BLaER1 treated with 17β-estradiol and CSF1 and Interleukin-3, amounts not matched to agents 10 nM and 100 nM (cell line): ENCODE results near the gene NTHL1.

Experiments
- H3K27ac ChIP-seq, 11 experiments: shearing (Covaris generic); formaldehyde crosslinking; 2 replicates each; pipeline ENCODE4 v1.8.1; 2022
- H3K27me3 ChIP-seq, 11 experiments: shearing (Covaris generic); formaldehyde crosslinking; 2 replicates each; pipeline ENCODE4 v1.8.1; 2022
- H3K36me3 ChIP-seq, 11 experiments: shearing (Covaris generic); formaldehyde crosslinking; 2 replicates each; pipeline ENCODE4 v1.8.1; 2022
- H3K4me1 ChIP-seq, 10 experiments: shearing (Covaris generic); formaldehyde crosslinking; 2 replicates each; pipeline ENCODE4 v1.8.1; 2022
- H3K4me2 ChIP-seq, 11 experiments: shearing (Covaris generic); formaldehyde crosslinking; 2 replicates each; pipeline ENCODE4 v1.8.1; 2022
- H3K4me3 ChIP-seq, 10 experiments: shearing (Covaris generic); formaldehyde crosslinking; 2 replicates each; pipeline ENCODE4 v1.8.1; 2022
- H3K9ac ChIP-seq, 11 experiments: shearing (Covaris generic); formaldehyde crosslinking; 2 replicates each; pipeline ENCODE4 v1.8.1; 2022
- H3K9me3 ChIP-seq, 11 experiments: shearing (Covaris generic); formaldehyde crosslinking; replicated peaks in 1 of 11; 2 replicates each; pipeline ENCODE4 v1.8.1; 2022
- H4K20me1 ChIP-seq, 11 experiments: shearing (Covaris generic); formaldehyde crosslinking; 2 replicates each; pipeline ENCODE4 v1.8.1; 2022
- Cebpa-rat ChIP-seq, 11 experiments: shearing (Covaris generic); IDR thresholded peaks; 2 replicates each; pipeline ENCODE4 v1.8.1; 2022

Gene NTHL1

GRCh38 chr16:2047330-2048115 lies at the start of gene NTHL1, which contains the start of gene TSC2:
Gene NTHL1, minus strand, starts transcription at chr16:2047834. Its CDS starts 11 bp downstream, at chr16:2047823.
Gene TSC2, plus strand, starts transcription at chr16:2047985. Its CDS starts 631 bp downstream, at chr16:2048616.
- H3K9me3 ChIP-seq: no peaks in the 10 kb centered on the region
- H3K27me3 ChIP-seq: no peaks in the 10 kb centered on the region
- peak within 1 kb of the TSS; percentile 21 to 80 (median 66); a peak in 20 of 22 replicates for H3K27ac ChIP-seq
- H3K4me3 ChIP-seq: peak within 1 kb of the TSS; percentile 75 to 99 (median 93)
- H3K36me3 ChIP-seq: peaks cover 23 to 36% (median 27%) of the 10 kb centered on the region in 11 experiments
- H3K4me2 ChIP-seq: peak within 1 kb of the TSS; percentile 90 to 99 (median 98)
- peaks cover 46 to 59% (median 56%) of the 10 kb centered on the region in 10 experiments for H3K4me1 ChIP-seq
- H4K20me1 ChIP-seq: peaks cover 0 to 22% (median 0%) of the 10 kb centered on the region in 11 experiments; a peak in 4 of 22 replicates
- TF ChIP-seq Cebpa-rat (IDR thresholded peaks at IDR 0.05): no peak
- peak within 1 kb of the TSS; percentile 76 to 90 (median 83) for H3K9ac ChIP-seq

- TF ChIP-seq Cebpa-rat (IDR thresholded peaks at IDR 0.05): no peak
- peaks cover 0 to 55% (median 8%) of the 10 kb centered on the region in 11 experiments; a peak in 9 of 22 replicates for H4K20me1 ChIP-seq
- H3K4me3 ChIP-seq: no peak overlapping the region
- no peaks in the 10 kb centered on the region; a peak in 1 of 22 replicates for H3K27me3 ChIP-seq
- H3K4me1 ChIP-seq: no peaks in the 10 kb centered on the region
- H3K9ac ChIP-seq: no peak overlapping the region; a peak in 1 of 22 replicates
- no peak overlapping the region for H3K4me2 ChIP-seq
- no peak overlapping the region; a peak in 1 of 22 replicates for H3K27ac ChIP-seq
- H3K36me3 ChIP-seq: peaks cover 44 to 90% (median 83%) of the 10 kb centered on the region in 11 experiments
- H3K9me3 ChIP-seq: no peaks in the 10 kb centered on the region
These were observed 49.4 kb upstream of the NTHL1 start for GRCh38 chr16:2096853-2097595.

GRCh38 chr16:2095918-2096582 lies 48.4 kb upstream of the NTHL1 start:
- peaks cover 52 to 91% (median 85%) of the 10 kb centered on the region in 11 experiments for H3K36me3 ChIP-seq
- H3K27ac ChIP-seq: no peak overlapping the region

GRCh38 chr16:2095315-2095853 lies 47.8 kb upstream of the NTHL1 start:
- H3K9me3 ChIP-seq: no peaks in the 10 kb centered on the region
- no peak overlapping the region for H3K4me2 ChIP-seq
- no peak overlapping the region for H3K9ac ChIP-seq
- no peak overlapping the region for H3K4me3 ChIP-seq
- peaks cover 54 to 90% (median 85%) of the 10 kb centered on the region in 11 experiments for H3K36me3 ChIP-seq
- H4K20me1 ChIP-seq: peaks cover 0 to 68% (median 15%) of the 10 kb centered on the region in 11 experiments; a peak in 11 of 22 replicates
- no peak for TF ChIP-seq Cebpa-rat (IDR thresholded peaks at IDR 0.05)
- H3K27ac ChIP-seq: no peak overlapping the region
- H3K4me1 ChIP-seq: no peaks in the 10 kb centered on the region
- H3K27me3 ChIP-seq: no peaks in the 10 kb centered on the region; a peak in 1 of 22 replicates

More at GRCh38 chr16:2095918-2096582, 48.4 kb upstream of the NTHL1 start:
- no peaks in the 10 kb centered on the region for H3K4me1 ChIP-seq
- H3K4me2 ChIP-seq: no peak overlapping the region
- no peak overlapping the region for H3K4me3 ChIP-seq
- TF ChIP-seq Cebpa-rat (IDR thresholded peaks at IDR 0.05): no peak
- no peak overlapping the region for H3K9ac ChIP-seq
- H3K9me3 ChIP-seq: no peaks in the 10 kb centered on the region
- peaks cover 0 to 63% (median 12%) of the 10 kb centered on the region in 11 experiments; a peak in 9 of 22 replicates for H4K20me1 ChIP-seq
- H3K27me3 ChIP-seq: no peaks in the 10 kb centered on the region; a peak in 1 of 22 replicates

GRCh38 chr16:2093793-2094192 lies 46.2 kb upstream of the NTHL1 start:
- TF ChIP-seq Cebpa-rat (IDR thresholded peaks at IDR 0.05): no peak
- H3K27me3 ChIP-seq: no peaks in the 10 kb centered on the region; a peak in 1 of 22 replicates
- no peaks in the 10 kb centered on the region for H3K9me3 ChIP-seq
- H3K9ac ChIP-seq: no peak overlapping the region
- H3K4me2 ChIP-seq: no peak overlapping the region
- peaks cover 0 to 2% (median 0%) of the 10 kb centered on the region in 10 experiments; a peak in 1 of 20 replicates for H3K4me1 ChIP-seq
- no peak overlapping the region for H3K4me3 ChIP-seq
- peaks cover 70 to 90% (median 86%) of the 10 kb centered on the region in 11 experiments for H3K36me3 ChIP-seq
- H4K20me1 ChIP-seq: peaks cover 0 to 84% (median 31%) of the 10 kb centered on the region in 11 experiments; a peak in 15 of 22 replicates
- H3K27ac ChIP-seq: no peak overlapping the region

GRCh38 chr16:2092866-2093265 lies 45.2 kb upstream of the NTHL1 start:
- no peak overlapping the region for H3K27ac ChIP-seq
- H3K4me1 ChIP-seq: peaks cover 0 to 11% (median 4%) of the 10 kb centered on the region in 10 experiments; a peak in 14 of 20 replicates
- TF ChIP-seq Cebpa-rat (IDR thresholded peaks at IDR 0.05): no peak
- peaks cover 6 to 94% (median 41%) of the 10 kb centered on the region in 11 experiments; a peak in 19 of 22 replicates for H4K20me1 ChIP-seq
- no peak overlapping the region for H3K4me3 ChIP-seq
- no peaks in the 10 kb centered on the region; a peak in 1 of 22 replicates for H3K27me3 ChIP-seq
- H3K9ac ChIP-seq: no peak overlapping the region
- no peak overlapping the region for H3K4me2 ChIP-seq
- H3K9me3 ChIP-seq: no peaks in the 10 kb centered on the region
- H3K36me3 ChIP-seq: peaks cover 79 to 97% (median 95%) of the 10 kb centered on the region in 11 experiments

GRCh38 chr16:2092256-2092620 lies 44.6 kb upstream of the NTHL1 start:
- Histone ChIP-seq H3K9me3 (no peaks in the 10 kb centered on the region), H3K36me3 (peaks cover 80 to 97% (median 96%) of the 10 kb centered on the region in 11 experiments), H3K27me3 (no peaks in the 10 kb centered on the region; a peak in 1 of 22 replicates), H3K9ac (no peak overlapping the region), H4K20me1 (peaks cover 9 to 94% (median 47%) of the 10 kb centered on the region in 11 experiments; a peak in 20 of 22 replicates), H3K4me3 (no peak overlapping the region), H3K27ac (no peak overlapping the region), H3K4me2 (no peak overlapping the region), H3K4me1 (peaks cover under 1 to 17% (median 10%) of the 10 kb centered on the region in 10 experiments)
- TF ChIP-seq Cebpa-rat (IDR thresholded peaks at IDR 0.05): no peak

GRCh38 chr16:2091547-2092255 lies 44.1 kb upstream of the NTHL1 start:
- H3K27me3 ChIP-seq: no peaks in the 10 kb centered on the region; a peak in 1 of 22 replicates
- H3K36me3 ChIP-seq: peaks cover 78 to 97% (median 93%) of the 10 kb centered on the region in 11 experiments
- H3K4me2 ChIP-seq: no peak overlapping the region
- no peak overlapping the region for H3K27ac ChIP-seq
- H3K4me3 ChIP-seq: no peak overlapping the region
- H3K9me3 ChIP-seq: no peaks in the 10 kb centered on the region
- no peak for TF ChIP-seq Cebpa-rat (IDR thresholded peaks at IDR 0.05)
- H3K4me1 ChIP-seq: peaks cover 6 to 23% (median 16%) of the 10 kb centered on the region in 10 experiments
- H4K20me1 ChIP-seq: peaks cover 9 to 94% (median 52%) of the 10 kb centered on the region in 11 experiments; a peak in 21 of 22 replicates
- H3K9ac ChIP-seq: no peak overlapping the region
